Retinal pigment epithelial cell (primary cell): ENCODE measurements around the gene P2RX5.

ENCODE experiments used
- DNase-seq: peaks from one replicate; pipeline ENCODE4 v3.0.0-alpha.2; 2010; ENCODE audit warnings: low read depth
- H3K4me3 ChIP-seq: 2 replicates; pipeline ENCODE4 v1.5.1; 2011; ENCODE audit warnings: mild to moderate bottlenecking, low read length, control low read depth, moderate library complexity
- TF ChIP-seq, protein P1 (sequence below): conservative IDR thresholded peaks from 2 replicates; pipeline ENCODE4 v1.5.1; 2011; ENCODE audit warnings: low read depth, low read length, control low read depth, inconsistent platforms

The P2RX5 gene

DNA sequence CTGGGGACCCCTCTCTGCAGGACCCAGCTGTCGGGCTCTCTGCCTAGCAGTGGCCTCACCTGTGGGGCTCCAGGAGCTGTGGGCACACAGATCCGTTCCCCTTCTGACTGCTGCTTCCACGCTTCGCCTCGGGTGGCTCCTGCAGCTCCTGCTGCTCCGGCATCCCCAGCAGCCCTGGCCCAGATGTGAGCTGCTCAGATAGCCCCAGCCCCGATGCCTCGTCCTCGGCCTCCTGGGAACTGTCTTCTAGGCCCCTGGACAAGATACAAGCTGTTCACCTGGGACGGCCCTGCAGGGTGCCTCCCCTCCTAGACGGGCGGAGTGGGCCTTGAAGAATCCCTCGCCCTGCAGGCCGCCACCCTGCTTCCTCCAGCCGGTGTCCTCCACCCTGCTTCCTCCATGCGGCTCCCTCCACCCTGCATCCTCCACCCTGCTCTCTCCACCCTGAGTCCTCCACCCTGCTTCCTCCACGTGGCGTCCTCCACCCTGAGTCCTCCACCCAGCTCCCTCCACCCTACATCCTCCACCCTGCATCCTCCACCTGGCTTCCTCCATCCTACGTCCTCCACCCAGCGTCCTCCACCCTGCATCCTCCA lies 16.3 kb downstream of the P2RX5 start:
- no peak for DNase-seq
- TF ChIP-seq, protein P1, sequence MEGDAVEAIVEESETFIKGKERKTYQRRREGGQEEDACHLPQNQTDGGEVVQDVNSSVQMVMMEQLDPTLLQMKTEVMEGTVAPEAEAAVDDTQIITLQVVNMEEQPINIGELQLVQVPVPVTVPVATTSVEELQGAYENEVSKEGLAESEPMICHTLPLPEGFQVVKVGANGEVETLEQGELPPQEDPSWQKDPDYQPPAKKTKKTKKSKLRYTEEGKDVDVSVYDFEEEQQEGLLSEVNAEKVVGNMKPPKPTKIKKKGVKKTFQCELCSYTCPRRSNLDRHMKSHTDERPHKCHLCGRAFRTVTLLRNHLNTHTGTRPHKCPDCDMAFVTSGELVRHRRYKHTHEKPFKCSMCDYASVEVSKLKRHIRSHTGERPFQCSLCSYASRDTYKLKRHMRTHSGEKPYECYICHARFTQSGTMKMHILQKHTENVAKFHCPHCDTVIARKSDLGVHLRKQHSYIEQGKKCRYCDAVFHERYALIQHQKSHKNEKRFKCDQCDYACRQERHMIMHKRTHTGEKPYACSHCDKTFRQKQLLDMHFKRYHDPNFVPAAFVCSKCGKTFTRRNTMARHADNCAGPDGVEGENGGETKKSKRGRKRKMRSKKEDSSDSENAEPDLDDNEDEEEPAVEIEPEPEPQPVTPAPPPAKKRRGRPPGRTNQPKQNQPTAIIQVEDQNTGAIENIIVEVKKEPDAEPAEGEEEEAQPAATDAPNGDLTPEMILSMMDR = no peak
- no peak overlapping the region for H3K4me3 ChIP-seq

DNA sequence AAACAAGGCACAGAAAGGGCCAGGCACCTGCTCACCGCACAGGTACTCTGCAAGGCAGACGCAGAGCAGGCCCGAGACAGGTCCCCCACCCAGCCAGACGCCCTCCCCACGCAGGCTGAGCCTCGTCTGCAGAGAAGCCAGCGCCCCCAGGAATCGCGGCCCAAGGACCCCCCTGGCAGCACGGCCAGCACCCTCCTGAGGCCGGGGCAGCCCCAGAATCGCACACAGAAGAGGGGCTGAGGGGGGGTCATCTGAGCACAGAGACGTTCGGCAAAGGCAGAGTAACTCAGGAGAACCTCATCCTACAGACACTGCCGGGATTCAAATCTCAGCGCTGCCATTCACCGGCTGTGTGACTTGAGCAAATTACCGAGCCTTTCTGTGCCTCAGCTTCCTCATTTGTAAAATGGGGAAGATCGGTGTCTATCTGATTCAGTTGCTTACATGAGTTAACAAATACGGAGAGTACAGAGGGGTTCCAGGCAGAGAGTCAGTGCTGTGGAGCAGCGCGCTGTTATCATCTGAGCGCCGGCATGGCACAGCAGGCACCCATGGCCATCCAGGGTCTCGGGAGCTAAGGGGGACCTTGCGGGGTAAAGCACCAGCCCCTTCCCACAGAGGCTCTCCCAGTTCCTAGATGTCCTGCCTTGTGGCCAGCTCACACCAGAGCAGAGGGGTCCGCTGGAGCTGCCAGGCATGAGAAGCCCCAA lies 17.0 kb downstream of the P2RX5 start:
- no peak overlapping the region for H3K4me3 ChIP-seq
- no peak for DNase-seq
- TF ChIP-seq, protein P1 = no peak

GRCh38 chr17:3678095-3678820 lies 17.7 kb downstream of the P2RX5 start:
- no peak for DNase-seq
- TF ChIP-seq, protein P1 = no peak

DNA sequence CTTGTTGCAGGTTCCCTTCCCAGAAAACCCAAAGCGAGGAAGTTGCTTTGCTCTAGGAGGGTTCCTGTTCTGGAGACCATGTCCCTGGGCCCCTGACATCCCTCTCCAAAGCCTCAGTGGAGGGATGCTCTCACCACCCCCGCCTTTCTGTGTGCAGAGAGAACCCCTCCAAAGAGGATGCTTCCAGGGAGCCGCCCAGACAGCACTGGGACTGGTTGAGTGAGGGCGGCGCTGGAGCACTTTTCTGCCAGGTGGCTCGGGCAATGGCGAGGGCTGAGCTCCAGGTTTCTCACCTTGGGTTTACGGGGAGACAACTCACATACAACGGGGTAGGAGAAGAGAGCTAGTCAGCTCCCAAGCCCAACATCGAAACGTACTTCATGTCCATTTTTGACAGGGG lies 20.1 kb downstream of the P2RX5 start:
- TF ChIP-seq, protein P1 = no peak
- no peak overlapping the region for H3K4me3 ChIP-seq
- no peak for DNase-seq

More at GRCh38 chr17:3678095-3678820, 17.7 kb downstream of the P2RX5 start:
- no peak overlapping the region for H3K4me3 ChIP-seq

GRCh38 chr17:3672571-3672970 lies 23.4 kb downstream of the P2RX5 start:
- no peak overlapping the region for H3K4me3 ChIP-seq
- TF ChIP-seq, protein P1 = no peak
- DNase-seq = no peak

DNA sequence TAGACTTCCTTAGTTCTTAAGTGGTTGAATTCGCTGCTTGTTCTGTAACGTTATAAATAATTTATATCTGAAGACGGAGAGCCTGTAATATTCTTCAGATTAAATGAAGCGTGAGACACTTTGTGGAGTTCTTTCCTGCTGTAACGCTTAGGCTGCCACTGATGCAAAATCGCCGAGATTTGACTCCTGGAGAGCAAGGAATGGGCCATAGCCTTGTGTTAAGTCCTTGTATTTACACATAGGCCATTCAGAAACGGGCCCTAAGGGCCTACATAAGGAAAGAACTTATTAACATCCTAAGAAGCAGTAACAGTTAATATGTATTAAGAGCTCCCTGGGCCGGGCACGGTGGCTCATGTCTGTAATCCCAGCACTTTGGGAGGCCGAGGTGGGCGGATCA lies 26.4 kb downstream of the P2RX5 start:
- TF ChIP-seq, protein P1 = no peak
- DNase-seq = no peak

DNA sequence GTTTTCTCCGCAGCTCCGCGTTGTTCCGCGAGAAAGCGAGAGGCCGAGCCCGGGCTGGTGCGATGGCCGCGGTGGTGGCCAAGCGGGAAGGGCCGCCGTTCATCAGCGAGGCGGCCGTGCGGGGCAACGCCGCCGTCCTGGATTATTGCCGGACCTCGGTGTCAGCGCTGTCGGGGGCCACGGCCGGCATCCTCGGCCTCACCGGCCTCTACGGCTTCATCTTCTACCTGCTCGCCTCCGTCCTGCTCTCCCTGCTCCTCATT lies 26.9 kb downstream of the P2RX5 start:
- no peak for DNase-seq
- TF ChIP-seq, protein P1 = no peak
- peak overlapping the region; percentile 94 for H3K4me3 ChIP-seq

More for the DNA sequence above, 26.4 kb downstream of the P2RX5 start:
- H3K4me3 ChIP-seq = peak overlapping the region; percentile 94
